GM13976 (cell line): ENCODE measurements around the gene SIGLEC1.

ENCODE experiments used
- DNase-seq: peaks from one replicate; pipeline ENCODE4 v3.0.0; 2012; ENCODE audit warnings: low spot score
- in situ Hi-C: fragments of 300-500 bp; cut with MboI; formaldehyde crosslinking; loops from one replicate; pipeline ENCODE4 v1.12.0; 2022; ENCODE audit warnings: low sequenced_read_pairs, mixed read lengths, inconsistent platforms; ENCODE audit not compliant: unreplicated experiment
- TF ChIP-seq, protein P1 (sequence below): IDR thresholded peaks from 2 replicates; pipeline ENCODE4 v1.5.1; 2012; ENCODE audit warnings: borderline replicate concordance, mild to moderate bottlenecking; ENCODE audit not compliant: insufficient read depth; ENCODE audit errors: extremely low read depth, missing control alignments, control extremely low read depth

The SIGLEC1 gene

DNA sequence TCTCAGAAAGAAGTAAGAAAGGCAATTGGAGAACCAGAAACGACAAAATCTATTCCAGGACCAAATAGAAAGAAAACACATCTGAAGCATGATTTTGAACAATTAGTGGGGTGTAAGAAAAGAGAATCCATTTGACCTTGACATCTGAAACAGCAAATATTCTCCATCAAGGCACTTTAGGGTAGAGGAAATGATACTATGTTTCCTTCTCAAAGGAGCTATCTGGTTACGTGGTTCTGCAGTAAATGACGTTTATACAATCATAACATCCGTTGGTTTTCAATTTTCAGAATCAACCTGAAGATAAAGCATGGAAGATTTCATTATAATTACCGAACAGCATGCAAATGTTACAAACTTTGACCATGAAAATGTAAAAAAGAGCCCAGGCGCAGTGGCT lies 8.2 kb upstream of the SIGLEC1 start:
- TF ChIP-seq, protein P1, sequence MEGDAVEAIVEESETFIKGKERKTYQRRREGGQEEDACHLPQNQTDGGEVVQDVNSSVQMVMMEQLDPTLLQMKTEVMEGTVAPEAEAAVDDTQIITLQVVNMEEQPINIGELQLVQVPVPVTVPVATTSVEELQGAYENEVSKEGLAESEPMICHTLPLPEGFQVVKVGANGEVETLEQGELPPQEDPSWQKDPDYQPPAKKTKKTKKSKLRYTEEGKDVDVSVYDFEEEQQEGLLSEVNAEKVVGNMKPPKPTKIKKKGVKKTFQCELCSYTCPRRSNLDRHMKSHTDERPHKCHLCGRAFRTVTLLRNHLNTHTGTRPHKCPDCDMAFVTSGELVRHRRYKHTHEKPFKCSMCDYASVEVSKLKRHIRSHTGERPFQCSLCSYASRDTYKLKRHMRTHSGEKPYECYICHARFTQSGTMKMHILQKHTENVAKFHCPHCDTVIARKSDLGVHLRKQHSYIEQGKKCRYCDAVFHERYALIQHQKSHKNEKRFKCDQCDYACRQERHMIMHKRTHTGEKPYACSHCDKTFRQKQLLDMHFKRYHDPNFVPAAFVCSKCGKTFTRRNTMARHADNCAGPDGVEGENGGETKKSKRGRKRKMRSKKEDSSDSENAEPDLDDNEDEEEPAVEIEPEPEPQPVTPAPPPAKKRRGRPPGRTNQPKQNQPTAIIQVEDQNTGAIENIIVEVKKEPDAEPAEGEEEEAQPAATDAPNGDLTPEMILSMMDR, result no peak
- in situ Hi-C loops, result no loop called here
- no peak for DNase-seq

DNA sequence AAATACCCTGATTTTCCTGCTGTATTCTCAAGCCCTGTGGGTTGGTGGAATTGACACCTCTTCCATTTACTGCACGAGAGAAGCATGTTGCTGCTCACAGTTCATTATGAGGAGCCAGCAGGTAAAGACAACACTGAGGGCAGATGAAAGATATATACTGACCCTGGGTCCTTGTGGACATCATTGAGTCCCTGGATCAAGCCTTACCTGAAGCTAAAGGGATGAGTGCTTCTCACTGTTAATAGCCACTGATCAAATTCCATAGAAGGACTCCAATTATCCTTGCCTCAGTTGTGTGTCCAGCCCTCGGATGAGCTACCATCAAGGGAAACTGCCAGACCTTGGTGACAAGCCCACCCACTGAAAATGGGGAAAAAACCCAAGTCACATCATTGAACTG lies 7.7 kb upstream of the SIGLEC1 start:
- in situ Hi-C loops, result no loop called here
- DNase-seq, result no peak
- TF ChIP-seq, protein P1, result no peak

DNA sequence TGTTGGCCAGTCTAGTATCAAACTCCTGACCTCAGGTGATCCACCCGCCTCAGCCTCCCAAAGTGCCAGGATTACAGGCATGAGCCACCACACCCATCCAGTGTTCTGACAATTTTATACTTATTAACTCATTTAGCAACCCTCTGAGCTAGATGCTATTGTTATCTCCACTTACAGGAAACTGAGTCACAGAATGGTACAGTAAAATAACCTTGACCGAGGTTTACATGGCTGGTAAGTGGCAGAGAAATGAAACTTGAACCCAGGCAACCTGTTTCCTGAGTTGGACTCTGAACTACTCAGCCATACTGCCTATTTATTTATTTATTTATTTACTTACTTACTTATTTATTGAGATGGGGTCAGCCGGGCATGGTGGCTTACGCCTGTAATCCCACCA lies 6.6 kb upstream of the SIGLEC1 start:
- in situ Hi-C loops, result no loop called here
- DNase-seq, result no peak
- TF ChIP-seq, protein P1, result no peak

DNA sequence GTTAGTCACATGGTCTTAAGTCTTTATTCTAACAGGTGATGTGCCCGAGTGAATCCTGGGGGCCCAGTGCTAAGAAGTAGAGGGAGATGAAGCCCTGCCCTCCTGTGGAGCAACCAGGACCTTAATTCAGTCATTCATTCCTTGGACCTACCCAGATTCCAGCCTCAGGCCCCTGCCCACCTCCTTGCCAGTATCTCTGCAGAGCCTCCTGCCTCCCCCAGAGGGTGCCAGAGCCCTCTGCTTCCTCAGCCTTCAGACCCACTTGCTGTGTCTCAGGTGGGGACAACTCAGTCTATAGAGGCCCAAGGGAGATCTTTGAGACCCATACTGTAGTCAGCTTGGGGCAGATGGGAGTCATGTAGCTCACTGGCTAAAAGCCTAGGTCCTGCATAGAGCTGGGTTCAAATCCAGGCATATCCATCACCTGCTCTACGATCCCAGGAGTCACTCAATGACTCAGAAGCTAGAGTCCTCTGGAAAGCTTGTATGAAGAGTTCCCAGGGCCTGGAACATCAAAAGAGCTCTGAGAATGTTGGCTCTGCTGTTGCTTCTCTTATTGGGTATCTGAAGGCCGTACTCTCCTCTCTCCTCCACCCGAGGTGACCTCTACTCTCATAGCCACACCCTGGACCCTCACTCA lies 3.9 kb upstream of the SIGLEC1 start:
- in situ Hi-C loops, result no loop called here
- TF ChIP-seq, protein P1, result peak; percentile 39
- DNase-seq, result peak; percentile 71

DNA sequence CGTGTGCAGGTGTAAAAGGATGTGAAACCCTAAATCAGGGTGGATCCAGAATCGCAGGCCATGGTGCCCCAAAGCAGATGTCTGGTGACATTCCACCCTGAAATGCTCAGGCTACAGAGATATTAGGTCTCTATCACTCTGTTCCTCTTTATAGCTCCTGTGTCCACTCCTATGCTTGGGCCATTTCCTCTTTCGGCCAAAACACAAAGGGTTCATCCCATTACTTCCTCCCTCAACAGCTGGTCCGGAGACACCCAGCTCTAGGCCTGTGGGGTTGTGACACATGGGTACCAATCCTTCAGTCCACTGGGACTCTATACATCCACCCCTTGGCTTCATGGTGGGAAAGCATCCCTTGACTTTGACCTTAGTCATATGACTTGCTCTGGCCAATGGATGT lies 1.7 kb upstream of the SIGLEC1 start:
- TF ChIP-seq, protein P1, result no peak
- in situ Hi-C loops, result no loop called here
- DNase-seq, result no peak

DNA sequence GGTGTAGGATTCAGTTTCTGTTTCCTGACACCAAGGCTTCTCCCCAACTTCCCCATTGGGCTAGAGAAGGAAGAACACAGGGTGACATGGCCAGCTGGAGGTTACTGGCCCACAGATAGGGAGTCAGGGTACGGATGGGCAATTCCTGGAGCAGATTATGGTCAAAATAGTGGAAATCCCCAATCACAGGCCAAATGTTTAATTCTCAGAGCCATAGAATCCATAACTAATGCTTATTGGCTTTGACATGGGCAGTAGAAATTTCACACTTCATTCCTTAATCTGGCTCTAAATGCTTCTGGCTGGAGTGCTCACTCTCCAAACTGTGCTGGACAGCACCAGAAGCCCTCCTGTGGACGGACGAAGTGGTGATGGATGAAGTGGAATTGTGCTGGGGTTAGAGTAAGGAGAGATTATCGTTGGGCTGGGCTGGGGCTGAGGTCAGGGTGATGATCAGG lies 887 bp downstream of the SIGLEC1 start:
- in situ Hi-C loops, result no loop called here
- TF ChIP-seq, protein P1, result no peak

More for the DNA sequence above, 887 bp downstream of the SIGLEC1 start:
- no peak for DNase-seq
